Osteoblast (primary cell): ENCODE results near the gene NHLH1. TPM values are rescaled to one million over a fixed set of nuclear protein-coding genes. Genes with fewer than 3 reads are reported as not detected.
A peak's percentile ranks its signal among the peaks of the same experiment; 100 is the strongest.

Experiments used
- DNase-seq: peaks from one replicate; pipeline ENCODE4 v3.0.0; 2011; ENCODE audit warnings: low spot score, mixed read lengths; ENCODE audit not compliant: insufficient read length; ENCODE audit errors: missing footprints
- H2AFZ ChIP-seq: 2 replicates; pipeline ENCODE4 v1.6.0; 2011; ENCODE audit warnings: mild to moderate bottlenecking, low read length
- H3K27ac ChIP-seq: 2 replicates; pipeline ENCODE4 v1.5.1; 2011; ENCODE audit warnings: mild to moderate bottlenecking, low read depth, low read length, moderate library complexity
- H3K27me3 ChIP-seq: 2 replicates; pipeline ENCODE4 v1.6.0; 2012; ENCODE audit warnings: mild to moderate bottlenecking, control low read depth, inconsistent platforms, low read length, moderate library complexity; ENCODE audit not compliant: insufficient read depth
- H3K36me3 ChIP-seq: 2 replicates; pipeline ENCODE4 v1.5.1; 2011; ENCODE audit warnings: mild to moderate bottlenecking, low read length, control low read depth, moderate library complexity; ENCODE audit not compliant: insufficient read depth
- H3K4me1 ChIP-seq: 2 replicates; pipeline ENCODE4 v1.5.1; 2011; ENCODE audit warnings: mild to moderate bottlenecking, low read length, control low read depth, moderate library complexity; ENCODE audit not compliant: insufficient read depth
- H3K4me2 ChIP-seq: 2 replicates; pipeline ENCODE4 v1.6.0; 2011; ENCODE audit warnings: mild to moderate bottlenecking, low read length; ENCODE audit not compliant: insufficient read depth
- H3K4me3 ChIP-seq: fragments of 200-600 bp; sonication (generic); 3 replicates; pipeline ENCODE4 v1.5.1; 2012; ENCODE audit warnings: mild to moderate bottlenecking, low read length, inconsistent platforms; ENCODE audit not compliant: insufficient read depth
- H3K79me2 ChIP-seq: 2 replicates; pipeline ENCODE4 v1.6.0; 2012; ENCODE audit warnings: mild to moderate bottlenecking, low read length, control low read depth, inconsistent platforms; ENCODE audit not compliant: insufficient read depth
- H3K9me3 ChIP-seq: 2 replicates; pipeline ENCODE4 v1.5.1; 2011; ENCODE audit warnings: low read depth, low read length, control low read depth
- H4K20me1 ChIP-seq: 2 replicates; pipeline ENCODE4 v1.6.0; 2012; ENCODE audit warnings: mild to moderate bottlenecking, low read length, control low read depth; ENCODE audit not compliant: insufficient read depth
- CTCF ChIP-seq: IDR thresholded peaks from 2 replicates; pipeline ENCODE4 v1.5.1; 2011; ENCODE audit warnings: mild to moderate bottlenecking, low read depth, low read length, moderate library complexity; ENCODE audit errors: extremely low read depth
- total RNA-seq: library from RNA; depleted of rRNA; stranded (reverse); fragments of >200 nt; gene quantifications from 2 replicates; pipeline ENCODE4 v1.2.3, GENCODE V29; 2012

The NHLH1 gene
- total RNA-seq, 1 donor, result not detected

- H3K79me2 ChIP-seq, result no peaks in the 10 kb centered on the region
- H3K27ac ChIP-seq, result no peak overlapping the region
- no peak overlapping the region for H2AFZ ChIP-seq
- no peaks in the 10 kb centered on the region for H3K36me3 ChIP-seq
- peaks cover 50% of the 10 kb centered on the region for H3K27me3 ChIP-seq
- DNase-seq, result peak; percentile 79
- H3K4me2 ChIP-seq, result no peak overlapping the region
- H3K9me3 ChIP-seq, result no peaks in the 10 kb centered on the region
- no peak for TF ChIP-seq CTCF
- no peaks in the 10 kb centered on the region for H4K20me1 ChIP-seq
- no peak overlapping the region for H3K4me3 ChIP-seq
- H3K4me1 ChIP-seq, result no peaks in the 10 kb centered on the region
Measured at GRCh38 chr1:160404094-160404493, 37.2 kb downstream of the NHLH1 start.

- no peak overlapping the region for H3K4me2 ChIP-seq
- H3K4me1 ChIP-seq, result no peaks in the 10 kb centered on the region
- no peak overlapping the region for H3K27ac ChIP-seq
- no peak overlapping the region for H3K4me3 ChIP-seq
- H3K36me3 ChIP-seq, result no peaks in the 10 kb centered on the region
- H2AFZ ChIP-seq, result no peak overlapping the region
- no peaks in the 10 kb centered on the region for H3K9me3 ChIP-seq
- no peaks in the 10 kb centered on the region for H3K79me2 ChIP-seq
- DNase-seq, result no peak
- peaks cover 44% of the 10 kb centered on the region for H3K27me3 ChIP-seq
- no peaks in the 10 kb centered on the region for H4K20me1 ChIP-seq
- TF ChIP-seq CTCF, result no peak
Measured at GRCh38 chr1:160405331-160405877, 38.5 kb downstream of the NHLH1 start.

DNA sequence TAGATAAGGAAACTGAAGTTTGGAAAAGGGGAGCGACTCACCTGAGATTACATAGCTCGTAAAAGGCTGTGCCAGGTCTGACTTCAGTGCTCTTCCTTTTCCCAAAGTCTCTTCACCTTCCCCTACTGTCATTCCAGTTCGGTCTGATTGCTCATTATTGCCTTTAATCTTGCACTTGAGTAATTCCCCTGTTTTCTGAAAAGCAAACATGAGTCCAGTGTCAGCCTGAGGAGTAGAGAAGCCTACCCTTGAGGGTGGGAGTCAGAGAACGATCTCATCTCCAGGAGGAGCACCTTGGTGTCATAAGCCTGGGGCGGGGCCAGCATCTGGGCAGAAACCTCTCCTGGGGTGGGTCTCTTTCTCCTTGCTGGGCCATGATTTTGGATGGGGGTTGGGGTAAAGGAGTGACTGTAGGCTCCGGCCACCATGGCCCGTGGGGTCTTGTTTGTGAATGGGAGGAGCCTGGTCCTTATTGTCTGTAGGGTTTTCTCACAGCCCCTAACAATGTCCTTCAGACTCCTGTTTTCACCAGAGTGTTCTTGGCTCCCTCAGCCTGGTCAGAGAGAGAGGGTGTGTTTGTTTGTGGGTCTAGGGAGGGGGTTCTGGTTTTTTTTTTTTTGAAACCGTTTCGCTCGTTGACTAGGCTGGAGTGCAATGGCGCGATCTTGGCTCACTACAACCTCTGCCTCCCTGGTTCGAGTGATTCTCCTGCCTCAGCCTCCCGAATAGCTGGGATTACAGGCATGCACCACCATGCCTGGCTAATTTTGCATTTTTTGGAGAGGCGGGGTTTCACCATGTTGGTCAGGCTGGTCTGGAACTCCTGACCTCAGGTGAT is 39.5 kb downstream of the NHLH1 start:
- Histone ChIP-seq H4K20me1 (no peaks in the 10 kb centered on the region), H3K4me3 (no peak overlapping the region), H3K4me2 (no peak overlapping the region), H3K9me3 (no peaks in the 10 kb centered on the region), H3K79me2 (no peaks in the 10 kb centered on the region), H3K36me3 (no peaks in the 10 kb centered on the region), H2AFZ (no peak overlapping the region), H3K27ac (no peak overlapping the region), H3K4me1 (no peaks in the 10 kb centered on the region), H3K27me3 (peaks cover 36% of the 10 kb centered on the region)
- TF ChIP-seq CTCF, result no peak
- DNase-seq, result no peak
